K562 (cell line): ENCODE measurements around the gene URI1. TPM values are rescaled to one million over a fixed set of nuclear protein-coding genes. Genes with fewer than 3 reads are reported as not detected.

Experiments used
- ETS2 ChIP-seq: IDR thresholded peaks from 2 replicates; pipeline ENCODE4 v1.6.1; 2016; ENCODE audit warnings: borderline replicate concordance, missing genetic modification characterization, mild to moderate bottlenecking, moderate library complexity, missing compliant biosample characterization; ENCODE audit not compliant: poor library complexity, severe bottlenecking
- HDAC2 ChIP-seq: fragments of 450-650 bp; IDR thresholded peaks from 2 replicates; pipeline ENCODE4 v1.6.1; 2016; ENCODE audit warnings: mild to moderate bottlenecking
- HDGF ChIP-seq: fragments of 450-650 bp; IDR thresholded peaks from 2 replicates; pipeline ENCODE4 v1.6.1; 2016
- NCOA1 ChIP-seq: fragments of 450-650 bp; IDR thresholded peaks from 2 replicates; pipeline ENCODE4 v1.6.1; 2016; ENCODE audit warnings: low read depth
- SAP30 ChIP-seq: fragments of 200-600 bp; sonication (generic); IDR thresholded peaks from 2 replicates; pipeline ENCODE4 v1.6.1; 2012; ENCODE audit warnings: borderline replicate concordance, low read depth, mild to moderate bottlenecking, moderate library complexity, low read length, control low read depth, inconsistent platforms; ENCODE audit not compliant: insufficient read depth, poor library complexity, severe bottlenecking
- ZNF263 ChIP-seq: sonication (generic); formaldehyde crosslinking; IDR thresholded peaks from 2 replicates; pipeline ENCODE4 v1.8.0; 2022; ENCODE audit warnings: mild to moderate bottlenecking, missing genetic modification reagents, borderline replicate concordance
- polyA plus RNA-seq, 8 experiments: library from polyadenylated mRNA; depleted of rRNA in 4 of 8; stranded (reverse) in 5 of 8; unstranded in 3 of 8; fragments of >200 nt; fragmentation: Nextera tagmentation in 2 of 8; fragmentation: Illumina TruSeq in 1 of 8; extraction: Ambion mirVana in 2 of 8; extraction: Trizol in 1 of 8; gene quantifications; 2 replicates each; pipeline versions ENCODE4 v1.2.1 to v1.2.3, GENCODE V29; 2011 to 2014; ENCODE audit warnings: inconsistent platforms in 1 of 8, missing spikeins in 1 of 8
- total RNA-seq, 7 experiments: library from RNA; depleted of rRNA in 6 of 7; stranded (reverse); fragments of >200 nt in 6 of 7; fragmentation: Illumina TruSeq in 2 of 7; extraction: Trizol in 2 of 7; gene quantifications; 2 replicates each; pipeline versions ENCODE4 v1.2.1 to v1.2.3, GENCODE V29; 2011 to 2021; ENCODE audit warnings: low replicate concordance in 1 of 7
- TF ChIP-seq, protein P1 (sequence below): fragments of 450-650 bp; IDR thresholded peaks from one replicate; pipeline ENCODE4 v1.6.1; 2018; ENCODE audit warnings: mild to moderate bottlenecking, moderate library complexity; ENCODE audit not compliant: partially characterized antibody
- TF ChIP-seq, protein P2 (sequence below): fragments of 450-650 bp; formaldehyde crosslinking; IDR thresholded peaks from 2 replicates; pipeline ENCODE4 v1.4.0; 2020; ENCODE audit warnings: mild to moderate bottlenecking, moderate library complexity
- TF ChIP-seq, protein P3 (sequence below), 2 experiments: fragments of 450-650 bp in 1 of 2; sonication (generic) in 1 of 2; formaldehyde crosslinking in 1 of 2; IDR thresholded peaks; 2 replicates each; pipeline versions ENCODE4 v1.7.1 to v1.9.0; 2016 to 2022; ENCODE audit warnings: inconsistent platforms in 1 of 2, mild to moderate bottlenecking in 1 of 2, missing genetic modification reagents in 1 of 2
- TF ChIP-seq, protein P4 (sequence below): IDR thresholded peaks from 2 replicates; pipeline ENCODE4 v1.6.1; 2016; ENCODE audit warnings: missing genetic modification characterization, missing compliant biosample characterization
- TF ChIP-seq, protein P5 (sequence below): fragments of 450-650 bp; IDR thresholded peaks from 2 replicates; pipeline ENCODE4 v1.6.1; 2016; ENCODE audit warnings: antibody characterized with exemption

URI1 gene
- total and polyA plus RNA-seq, 9 of the 15 experiments (the other 6 are each of a cell fraction or from before 2014, with no cell fraction given): 16.9 to 87.4 (median 63.9) TPM

DNA sequence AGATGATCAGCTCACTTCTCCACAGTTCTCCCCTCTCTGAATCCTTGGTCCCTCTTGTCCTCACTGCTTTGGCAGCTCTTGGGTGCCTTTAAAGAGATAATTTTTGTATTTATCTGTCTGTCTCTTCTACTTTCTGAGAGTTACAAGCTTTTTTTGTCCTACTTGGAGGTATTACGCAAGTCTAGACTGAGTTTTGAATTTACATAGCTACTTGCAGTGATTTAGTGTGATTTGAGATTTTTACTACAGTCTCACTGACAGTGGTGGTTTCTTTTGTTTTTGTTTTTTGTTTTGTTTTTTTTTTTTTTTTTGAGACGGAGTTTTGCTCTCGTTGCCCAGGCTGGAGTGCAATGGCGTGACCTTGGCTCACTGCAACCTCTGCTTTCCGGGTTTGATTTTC lies 22.1 kb downstream of the URI1 start (continued):
- TF ChIP-seq, protein P1, sequence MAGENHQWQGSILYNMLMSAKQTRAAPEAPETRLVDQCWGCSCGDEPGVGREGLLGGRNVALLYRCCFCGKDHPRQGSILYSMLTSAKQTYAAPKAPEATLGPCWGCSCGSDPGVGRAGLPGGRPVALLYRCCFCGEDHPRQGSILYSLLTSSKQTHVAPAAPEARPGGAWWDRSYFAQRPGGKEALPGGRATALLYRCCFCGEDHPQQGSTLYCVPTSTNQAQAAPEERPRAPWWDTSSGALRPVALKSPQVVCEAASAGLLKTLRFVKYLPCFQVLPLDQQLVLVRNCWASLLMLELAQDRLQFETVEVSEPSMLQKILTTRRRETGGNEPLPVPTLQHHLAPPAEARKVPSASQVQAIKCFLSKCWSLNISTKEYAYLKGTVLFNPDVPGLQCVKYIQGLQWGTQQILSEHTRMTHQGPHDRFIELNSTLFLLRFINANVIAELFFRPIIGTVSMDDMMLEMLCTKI: no peak
- TF ChIP-seq, protein P2, sequence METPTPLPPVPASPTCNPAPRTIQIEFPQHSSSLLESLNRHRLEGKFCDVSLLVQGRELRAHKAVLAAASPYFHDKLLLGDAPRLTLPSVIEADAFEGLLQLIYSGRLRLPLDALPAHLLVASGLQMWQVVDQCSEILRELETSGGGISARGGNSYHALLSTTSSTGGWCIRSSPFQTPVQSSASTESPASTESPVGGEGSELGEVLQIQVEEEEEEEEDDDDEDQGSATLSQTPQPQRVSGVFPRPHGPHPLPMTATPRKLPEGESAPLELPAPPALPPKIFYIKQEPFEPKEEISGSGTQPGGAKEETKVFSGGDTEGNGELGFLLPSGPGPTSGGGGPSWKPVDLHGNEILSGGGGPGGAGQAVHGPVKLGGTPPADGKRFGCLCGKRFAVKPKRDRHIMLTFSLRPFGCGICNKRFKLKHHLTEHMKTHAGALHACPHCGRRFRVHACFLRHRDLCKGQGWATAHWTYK (CRISPR knock-in tag): no peak
- TF ChIP-seq, protein P3, sequence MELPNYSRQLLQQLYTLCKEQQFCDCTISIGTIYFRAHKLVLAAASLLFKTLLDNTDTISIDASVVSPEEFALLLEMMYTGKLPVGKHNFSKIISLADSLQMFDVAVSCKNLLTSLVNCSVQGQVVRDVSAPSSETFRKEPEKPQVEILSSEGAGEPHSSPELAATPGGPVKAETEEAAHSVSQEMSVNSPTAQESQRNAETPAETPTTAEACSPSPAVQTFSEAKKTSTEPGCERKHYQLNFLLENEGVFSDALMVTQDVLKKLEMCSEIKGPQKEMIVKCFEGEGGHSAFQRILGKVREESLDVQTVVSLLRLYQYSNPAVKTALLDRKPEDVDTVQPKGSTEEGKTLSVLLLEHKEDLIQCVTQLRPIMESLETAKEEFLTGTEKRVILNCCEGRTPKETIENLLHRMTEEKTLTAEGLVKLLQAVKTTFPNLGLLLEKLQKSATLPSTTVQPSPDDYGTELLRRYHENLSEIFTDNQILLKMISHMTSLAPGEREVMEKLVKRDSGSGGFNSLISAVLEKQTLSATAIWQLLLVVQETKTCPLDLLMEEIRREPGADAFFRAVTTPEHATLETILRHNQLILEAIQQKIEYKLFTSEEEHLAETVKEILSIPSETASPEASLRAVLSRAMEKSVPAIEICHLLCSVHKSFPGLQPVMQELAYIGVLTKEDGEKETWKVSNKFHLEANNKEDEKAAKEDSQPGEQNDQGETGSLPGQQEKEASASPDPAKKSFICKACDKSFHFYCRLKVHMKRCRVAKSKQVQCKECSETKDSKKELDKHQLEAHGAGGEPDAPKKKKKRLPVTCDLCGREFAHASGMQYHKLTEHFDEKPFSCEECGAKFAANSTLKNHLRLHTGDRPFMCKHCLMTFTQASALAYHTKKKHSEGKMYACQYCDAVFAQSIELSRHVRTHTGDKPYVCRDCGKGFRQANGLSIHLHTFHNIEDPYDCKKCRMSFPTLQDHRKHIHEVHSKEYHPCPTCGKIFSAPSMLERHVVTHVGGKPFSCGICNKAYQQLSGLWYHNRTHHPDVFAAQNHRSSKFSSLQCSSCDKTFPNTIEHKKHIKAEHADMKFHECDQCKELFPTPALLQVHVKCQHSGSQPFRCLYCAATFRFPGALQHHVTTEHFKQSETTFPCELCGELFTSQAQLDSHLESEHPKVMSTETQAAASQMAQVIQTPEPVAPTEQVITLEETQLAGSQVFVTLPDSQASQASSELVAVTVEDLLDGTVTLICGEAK (IDR thresholded peaks at IDR 0.05): no peak
- TF ChIP-seq, protein P3 (CRISPR knock-in tag; IDR thresholded peaks at IDR 0.05): no peak
- TF ChIP-seq NCOA1 (no peak), HDGF (no peak), HDAC2 (0 out of 2 replicates have a peak, but pooled peaks have one; percentile 24), ETS2 (tag) (no peak), SAP30 (no peak), ZNF263 (CRISPR knock-in tag) (no peak)
- TF ChIP-seq, protein P4, sequence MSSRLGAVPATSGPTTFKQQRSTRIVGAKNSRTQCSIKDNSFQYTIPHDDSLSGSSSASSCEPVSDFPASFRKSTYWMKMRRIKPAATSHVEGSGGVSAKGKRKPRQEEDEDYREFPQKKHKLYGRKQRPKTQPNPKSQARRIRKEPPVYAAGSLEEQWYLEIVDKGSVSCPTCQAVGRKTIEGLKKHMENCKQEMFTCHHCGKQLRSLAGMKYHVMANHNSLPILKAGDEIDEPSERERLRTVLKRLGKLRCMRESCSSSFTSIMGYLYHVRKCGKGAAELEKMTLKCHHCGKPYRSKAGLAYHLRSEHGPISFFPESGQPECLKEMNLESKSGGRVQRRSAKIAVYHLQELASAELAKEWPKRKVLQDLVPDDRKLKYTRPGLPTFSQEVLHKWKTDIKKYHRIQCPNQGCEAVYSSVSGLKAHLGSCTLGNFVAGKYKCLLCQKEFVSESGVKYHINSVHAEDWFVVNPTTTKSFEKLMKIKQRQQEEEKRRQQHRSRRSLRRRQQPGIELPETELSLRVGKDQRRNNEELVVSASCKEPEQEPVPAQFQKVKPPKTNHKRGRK (tag): no peak
- TF ChIP-seq, protein P5, sequence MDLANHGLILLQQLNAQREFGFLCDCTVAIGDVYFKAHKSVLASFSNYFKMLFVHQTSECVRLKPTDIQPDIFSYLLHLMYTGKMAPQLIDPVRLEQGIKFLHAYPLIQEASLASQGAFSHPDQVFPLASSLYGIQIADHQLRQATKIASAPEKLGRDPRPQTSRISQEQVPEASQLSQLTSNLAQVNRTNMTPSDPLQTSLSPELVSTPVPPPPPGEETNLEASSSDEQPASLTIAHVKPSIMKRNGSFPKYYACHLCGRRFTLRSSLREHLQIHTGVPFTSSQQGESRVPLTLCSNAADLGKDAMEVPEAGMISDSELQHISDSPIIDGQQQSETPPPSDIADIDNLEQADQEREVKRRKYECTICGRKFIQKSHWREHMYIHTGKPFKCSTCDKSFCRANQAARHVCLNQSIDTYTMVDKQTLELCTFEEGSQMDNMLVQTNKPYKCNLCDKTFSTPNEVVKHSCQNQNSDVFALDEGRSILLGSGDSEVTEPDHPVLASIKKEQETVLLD: no peak
